B cell (primary cell): Measurements from ENCODE around the gene SHISA8.

Source experiments
- EZH2 ChIP-seq: IDR thresholded peaks from 2 replicates; pipeline ENCODE4 v1.6.1; 2012; ENCODE audit warnings: borderline replicate concordance, low read depth, mild to moderate bottlenecking, moderate library complexity, low read length; ENCODE audit not compliant: insufficient read depth, poor library complexity, severe bottlenecking
- TF ChIP-seq, protein P1 (sequence below): fragments of 200-600 bp; IDR thresholded peaks from one replicate; pipeline ENCODE4 v1.8.0; 2022; ENCODE audit warnings: antibody characterized with exemption, mild to moderate bottlenecking

DNA sequence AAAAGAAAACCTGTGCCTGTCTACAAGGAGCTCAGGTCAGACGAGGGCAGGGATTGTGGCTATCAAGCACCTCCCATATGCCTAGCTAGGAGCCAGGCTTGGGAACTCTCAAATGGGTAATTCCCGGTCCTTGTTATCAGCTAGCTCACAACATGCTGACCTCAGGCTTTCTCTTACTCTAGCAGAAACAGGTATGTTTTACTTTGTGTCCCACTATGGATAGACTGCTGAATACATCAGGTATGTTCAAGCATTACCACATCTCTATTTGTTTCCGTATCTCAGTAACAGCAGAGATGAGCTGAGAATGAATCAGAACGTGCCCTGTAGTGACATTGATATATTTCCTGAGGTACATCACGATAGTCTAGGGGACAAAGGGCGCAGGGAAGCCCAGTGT is 29.4 kb downstream of the SHISA8 start:
- TF ChIP-seq, protein P1, sequence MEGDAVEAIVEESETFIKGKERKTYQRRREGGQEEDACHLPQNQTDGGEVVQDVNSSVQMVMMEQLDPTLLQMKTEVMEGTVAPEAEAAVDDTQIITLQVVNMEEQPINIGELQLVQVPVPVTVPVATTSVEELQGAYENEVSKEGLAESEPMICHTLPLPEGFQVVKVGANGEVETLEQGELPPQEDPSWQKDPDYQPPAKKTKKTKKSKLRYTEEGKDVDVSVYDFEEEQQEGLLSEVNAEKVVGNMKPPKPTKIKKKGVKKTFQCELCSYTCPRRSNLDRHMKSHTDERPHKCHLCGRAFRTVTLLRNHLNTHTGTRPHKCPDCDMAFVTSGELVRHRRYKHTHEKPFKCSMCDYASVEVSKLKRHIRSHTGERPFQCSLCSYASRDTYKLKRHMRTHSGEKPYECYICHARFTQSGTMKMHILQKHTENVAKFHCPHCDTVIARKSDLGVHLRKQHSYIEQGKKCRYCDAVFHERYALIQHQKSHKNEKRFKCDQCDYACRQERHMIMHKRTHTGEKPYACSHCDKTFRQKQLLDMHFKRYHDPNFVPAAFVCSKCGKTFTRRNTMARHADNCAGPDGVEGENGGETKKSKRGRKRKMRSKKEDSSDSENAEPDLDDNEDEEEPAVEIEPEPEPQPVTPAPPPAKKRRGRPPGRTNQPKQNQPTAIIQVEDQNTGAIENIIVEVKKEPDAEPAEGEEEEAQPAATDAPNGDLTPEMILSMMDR: no peak
- TF ChIP-seq EZH2: no peak
